Peyer's patch (tissue), 4 donors: Measurements from ENCODE around the gene PCBP1. TPM values are rescaled to one million over a fixed set of nuclear protein-coding genes. Genes with fewer than 3 reads are reported as not detected.
A peak's percentile ranks its signal among the peaks of the same experiment; 100 is the strongest.
"Not testable (repeated sequence)": the region's sequence is repeated elsewhere in the genome, so short reads cannot be mapped to it uniquely, and the experiment has no call there.

ENCODE experiments used
- DNase-seq, 3 donors: peaks; one replicate each; pipeline ENCODE4 v3.0.0-alpha.2; 2017 to 2019
- H3K27ac ChIP-seq, 4 donors: fragments of 200-600 bp; sonication (generic); one replicate each; pipeline ENCODE4 v1.5.1; 2016 to 2019
- H3K27me3 ChIP-seq, 2 donors: fragments of 200-600 bp; sonication (generic); one replicate each; pipeline ENCODE4 v1.5.1; 2019
- H3K36me3 ChIP-seq, 3 donors: fragments of 200-600 bp; sonication (generic); one replicate each; pipeline ENCODE4 v1.5.1; 2016 to 2019
- H3K4me1 ChIP-seq, 4 donors: fragments of 200-600 bp; sonication (generic); one replicate each; pipeline ENCODE4 v1.5.1; 2016 to 2019
- H3K4me3 ChIP-seq, 4 donors: fragments of 200-600 bp; sonication (generic); 1 replicate in 3 of 4; 2 replicates in 1 of 4; pipeline ENCODE4 v1.5.1; 2016 to 2019; ENCODE audit warnings: mild to moderate bottlenecking in 1 of 4
- H3K9me3 ChIP-seq, 4 donors: fragments of 200-600 bp; sonication (generic); one replicate each; pipeline ENCODE4 v1.5.1; 2016 to 2019; ENCODE audit warnings: mild to moderate bottlenecking in 1 of 4
- POLR2A ChIP-seq, 2 donors: fragments of 450-650 bp; IDR thresholded peaks; one replicate each; pipeline ENCODE4 v1.5.1; 2017; ENCODE audit warnings: antibody characterized with exemption in 2 of 2, mild to moderate bottlenecking in 2 of 2, moderate library complexity in 2 of 2
- total RNA-seq, 4 donors: library from RNA; depleted of rRNA; stranded (reverse); fragments of >200 nt; gene quantifications; one replicate each; pipeline ENCODE4 v1.1.0, GENCODE V29; 2016
- TF ChIP-seq, protein P1 (sequence below), 6 experiments: fragments of 450-650 bp in 4 of 6; fragments of 200-600 bp in 2 of 6; sonication (generic) in 1 of 6; IDR thresholded peaks; one replicate each; pipeline ENCODE4 v1.5.1; 2017 to 2019; ENCODE audit warnings: antibody characterized with exemption in 6 of 6, mild to moderate bottlenecking in 3 of 6, moderate library complexity in 1 of 6

PCBP1 gene
- total RNA-seq, 4 donors from 2014 or later = 129 to 152 (median 134) TPM

DNA sequence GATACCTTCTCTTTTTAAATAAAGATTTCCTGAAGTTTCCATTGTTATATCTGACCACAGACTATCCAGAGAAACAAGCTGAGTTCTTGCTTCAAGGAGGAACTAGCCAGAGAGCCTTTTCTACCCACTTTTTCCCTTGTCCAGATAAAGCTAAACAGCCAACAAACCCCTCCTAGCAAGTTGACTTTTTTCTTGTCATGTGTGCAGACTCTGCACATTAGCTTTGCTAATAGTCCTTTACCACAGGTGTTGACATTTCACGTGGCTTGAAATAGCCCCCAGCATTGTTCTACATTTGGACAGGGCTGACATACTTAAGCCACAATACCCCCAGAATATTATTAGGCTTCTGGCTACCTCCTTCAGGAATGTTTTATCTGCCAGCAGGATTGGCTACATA lies 40.7 kb downstream of the PCBP1 start:
- peak in 1 of 3 donors; percentile 5 for DNase-seq
- no peak for TF ChIP-seq POLR2A (IDR thresholded peaks at IDR 0.05)
- TF ChIP-seq, protein P1, sequence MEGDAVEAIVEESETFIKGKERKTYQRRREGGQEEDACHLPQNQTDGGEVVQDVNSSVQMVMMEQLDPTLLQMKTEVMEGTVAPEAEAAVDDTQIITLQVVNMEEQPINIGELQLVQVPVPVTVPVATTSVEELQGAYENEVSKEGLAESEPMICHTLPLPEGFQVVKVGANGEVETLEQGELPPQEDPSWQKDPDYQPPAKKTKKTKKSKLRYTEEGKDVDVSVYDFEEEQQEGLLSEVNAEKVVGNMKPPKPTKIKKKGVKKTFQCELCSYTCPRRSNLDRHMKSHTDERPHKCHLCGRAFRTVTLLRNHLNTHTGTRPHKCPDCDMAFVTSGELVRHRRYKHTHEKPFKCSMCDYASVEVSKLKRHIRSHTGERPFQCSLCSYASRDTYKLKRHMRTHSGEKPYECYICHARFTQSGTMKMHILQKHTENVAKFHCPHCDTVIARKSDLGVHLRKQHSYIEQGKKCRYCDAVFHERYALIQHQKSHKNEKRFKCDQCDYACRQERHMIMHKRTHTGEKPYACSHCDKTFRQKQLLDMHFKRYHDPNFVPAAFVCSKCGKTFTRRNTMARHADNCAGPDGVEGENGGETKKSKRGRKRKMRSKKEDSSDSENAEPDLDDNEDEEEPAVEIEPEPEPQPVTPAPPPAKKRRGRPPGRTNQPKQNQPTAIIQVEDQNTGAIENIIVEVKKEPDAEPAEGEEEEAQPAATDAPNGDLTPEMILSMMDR (IDR thresholded peaks at IDR 0.05) = no peak
- H3K27ac ChIP-seq = no peak overlapping the region
- no peaks in the 10 kb centered on the region for H3K36me3 ChIP-seq
- H3K9me3 ChIP-seq = no peaks in the 10 kb centered on the region
- no peak overlapping the region for H3K4me3 ChIP-seq
- H3K4me1 ChIP-seq = peaks cover 0 to 30% (median 11%) of the 10 kb centered on the region in 4 donors
- no peaks in the 10 kb centered on the region for H3K27me3 ChIP-seq

DNA sequence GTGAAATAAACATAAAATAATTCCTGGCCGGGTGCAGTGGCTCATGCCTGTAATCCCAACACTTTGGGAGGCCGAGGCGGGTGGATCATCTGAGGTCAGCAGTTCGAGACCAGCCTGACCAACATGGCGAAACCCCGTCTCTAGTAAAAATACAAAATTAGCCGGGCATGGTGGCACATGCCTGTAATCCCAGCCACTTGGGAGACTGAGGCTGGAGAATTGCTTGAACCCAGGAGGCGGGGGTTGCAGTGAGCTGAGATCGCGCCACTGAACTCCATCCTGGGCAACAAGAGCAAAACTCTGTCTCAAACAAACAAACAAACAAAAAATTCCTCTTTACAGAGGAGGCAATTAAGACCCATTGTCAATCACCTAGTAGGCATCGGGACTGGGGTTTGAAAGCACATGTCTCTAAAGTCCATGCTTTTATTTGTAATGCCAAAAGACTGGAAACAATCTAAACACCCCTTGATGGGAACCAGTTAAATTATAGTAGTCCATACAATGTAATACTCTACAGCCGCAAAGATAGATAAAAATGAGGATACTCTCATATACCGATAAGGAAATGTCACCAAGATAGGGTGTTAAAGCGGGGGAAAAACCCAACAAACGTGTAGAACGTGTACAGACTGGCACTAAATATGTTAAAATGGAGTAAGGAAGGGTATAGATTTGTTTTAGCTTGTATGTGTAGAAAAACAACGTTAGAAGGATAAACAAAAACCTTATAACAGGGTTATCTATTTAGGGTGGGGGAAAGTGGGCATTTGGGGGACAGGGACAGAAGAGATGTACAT lies 44.3 kb downstream of the PCBP1 start:
- H3K36me3 ChIP-seq, H3K9me3 ChIP-seq, DNase-seq, H3K27me3 ChIP-seq: not testable (repeated sequence)
- peaks cover 0 to 31% (median 10%) of the 10 kb centered on the region in 4 donors for H3K4me1 ChIP-seq
- H3K27ac ChIP-seq = peak overlapping the region; percentile 86 to 90 (median 89)
- peak overlapping the region in 3 of 4 donors; percentile 23 to 39 (median 31) for H3K4me3 ChIP-seq

DNA sequence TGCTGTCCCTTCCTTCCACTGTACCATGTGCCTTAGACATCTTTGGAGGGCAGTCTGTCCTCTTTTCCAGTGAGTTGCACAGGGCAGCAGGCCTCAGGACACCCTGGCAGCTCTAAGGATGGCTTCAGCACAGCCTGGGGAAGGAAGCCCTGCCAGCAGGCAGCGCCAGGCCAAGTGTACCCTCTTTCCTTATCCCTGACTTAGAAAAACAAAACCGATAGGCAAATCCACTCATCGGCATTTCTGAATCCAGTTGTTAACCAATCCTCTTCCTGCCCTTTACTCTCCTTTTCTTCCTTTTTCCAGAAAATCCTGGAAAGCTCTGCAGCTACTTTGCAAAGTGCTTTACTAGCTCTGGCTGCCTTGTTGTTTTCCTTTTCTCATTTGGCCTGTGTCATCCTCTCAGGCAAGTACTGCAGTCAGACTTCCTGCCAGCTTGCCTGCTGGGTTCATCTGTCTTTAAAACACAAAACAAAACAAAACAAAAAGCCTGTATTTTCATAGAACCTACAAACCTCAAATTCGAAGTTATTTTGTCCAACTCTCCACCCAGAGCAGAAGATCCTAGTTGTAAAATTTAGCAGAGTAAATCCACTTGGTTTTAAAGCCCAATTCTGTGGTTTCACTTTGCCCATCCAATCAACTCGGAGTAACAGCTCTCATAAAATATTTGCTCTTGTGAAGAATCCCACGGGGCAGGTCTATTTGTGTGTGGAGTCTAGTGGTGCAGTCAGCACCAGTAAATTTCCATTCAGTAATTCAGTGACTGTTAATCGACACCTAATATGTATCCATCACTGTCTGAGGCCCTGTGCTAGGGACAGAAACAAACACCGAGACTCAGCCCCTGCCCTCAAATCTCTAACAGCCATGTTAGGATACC lies 45.2 kb downstream of the PCBP1 start:
- TF ChIP-seq, protein P1 (IDR thresholded peaks at IDR 0.05) = no peak
- peak in 1 of 2 donors; percentile 12 for TF ChIP-seq POLR2A (IDR thresholded peaks at IDR 0.05)
- Histone ChIP-seq H3K27me3 (no peaks in the 10 kb centered on the region), H3K27ac (peak overlapping the region; percentile 86 to 90 (median 89)), H3K4me3 (peak overlapping the region; percentile 6 to 39 (median 27)), H3K9me3 (no peaks in the 10 kb centered on the region), H3K36me3 (no peaks in the 10 kb centered on the region), H3K4me1 (peaks cover 0 to 35% (median 10%) of the 10 kb centered on the region in 4 donors)
- DNase-seq = peak in 2 of 3 donors; percentile 62 to 77

DNA sequence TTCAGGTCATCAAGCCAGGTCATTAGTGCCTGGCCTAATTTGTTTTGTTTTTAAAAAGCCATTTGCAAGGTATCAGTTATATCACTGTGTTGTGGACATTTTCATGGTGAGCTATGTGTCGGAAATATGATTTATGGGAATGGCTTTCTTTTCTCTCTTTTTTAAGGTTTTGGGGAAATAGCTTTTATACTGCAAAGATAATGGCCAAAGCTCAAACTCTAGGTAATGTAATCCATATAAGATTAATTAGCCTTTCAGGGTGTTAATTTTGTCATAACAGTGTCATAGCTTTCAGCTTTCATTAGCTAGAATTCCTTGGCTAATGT lies 45.8 kb downstream of the PCBP1 start:
- no peak for DNase-seq
- no peaks in the 10 kb centered on the region for H3K9me3 ChIP-seq
- peak overlapping the region; percentile 86 to 90 (median 89) for H3K27ac ChIP-seq
- H3K36me3 ChIP-seq = no peaks in the 10 kb centered on the region
- no peaks in the 10 kb centered on the region for H3K27me3 ChIP-seq
- peak overlapping the region in 2 of 4 donors; percentile 6 to 31 for H3K4me3 ChIP-seq
- TF ChIP-seq, protein P1 (IDR thresholded peaks at IDR 0.05) = no peak
- TF ChIP-seq POLR2A (IDR thresholded peaks at IDR 0.05) = no peak
- peaks cover 0 to 35% (median 10%) of the 10 kb centered on the region in 4 donors for H3K4me1 ChIP-seq

DNA sequence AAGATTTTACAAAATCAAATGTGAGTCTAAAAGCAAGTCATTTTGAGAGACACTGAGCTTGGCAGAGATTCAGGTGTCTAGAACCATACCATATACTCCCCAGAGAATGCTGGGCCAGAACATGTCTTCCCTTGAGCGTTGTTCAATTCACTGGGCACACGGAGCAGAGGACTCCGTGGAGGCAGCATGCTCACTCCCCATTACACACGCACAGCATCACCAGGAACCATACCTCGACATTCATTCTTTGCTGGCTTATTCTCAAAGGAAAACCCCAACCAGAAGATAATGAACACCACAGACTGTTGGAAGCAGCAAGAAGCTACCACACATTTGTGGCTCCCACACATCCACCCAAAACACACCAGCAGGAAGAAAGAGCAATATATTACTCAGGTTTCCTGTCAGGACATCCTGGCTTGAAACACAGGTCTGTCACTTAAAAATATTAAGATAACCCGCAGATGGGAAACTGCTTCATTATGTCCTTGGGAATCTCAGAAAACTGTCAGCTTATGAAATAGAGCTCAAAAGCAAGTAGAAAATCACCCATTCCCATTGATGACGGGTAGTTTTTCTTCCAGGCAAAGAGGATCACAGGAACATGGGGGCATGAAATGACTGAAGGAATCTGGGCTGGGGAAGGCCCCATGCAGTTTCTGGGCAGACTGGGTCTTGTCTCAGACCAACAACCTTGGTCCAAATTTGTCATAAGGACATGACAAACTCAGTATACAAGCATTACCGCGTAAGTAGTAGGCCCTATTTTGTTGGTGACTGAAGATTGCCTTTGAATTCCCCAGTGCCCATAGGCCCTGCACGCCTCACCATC lies 46.4 kb downstream of the PCBP1 start:
- Histone ChIP-seq H3K4me3 (no peak overlapping the region), H3K4me1 (peaks cover 0 to 35% (median 10%) of the 10 kb centered on the region in 4 donors), H3K9me3 (no peaks in the 10 kb centered on the region), H3K27me3 (no peaks in the 10 kb centered on the region), H3K36me3 (no peaks in the 10 kb centered on the region), H3K27ac (peak overlapping the region; percentile 86 to 90 (median 89))
- TF ChIP-seq, protein P1 (IDR thresholded peaks at IDR 0.05) = no peak
- TF ChIP-seq POLR2A (IDR thresholded peaks at IDR 0.05) = no peak
- no peak for DNase-seq

DNA sequence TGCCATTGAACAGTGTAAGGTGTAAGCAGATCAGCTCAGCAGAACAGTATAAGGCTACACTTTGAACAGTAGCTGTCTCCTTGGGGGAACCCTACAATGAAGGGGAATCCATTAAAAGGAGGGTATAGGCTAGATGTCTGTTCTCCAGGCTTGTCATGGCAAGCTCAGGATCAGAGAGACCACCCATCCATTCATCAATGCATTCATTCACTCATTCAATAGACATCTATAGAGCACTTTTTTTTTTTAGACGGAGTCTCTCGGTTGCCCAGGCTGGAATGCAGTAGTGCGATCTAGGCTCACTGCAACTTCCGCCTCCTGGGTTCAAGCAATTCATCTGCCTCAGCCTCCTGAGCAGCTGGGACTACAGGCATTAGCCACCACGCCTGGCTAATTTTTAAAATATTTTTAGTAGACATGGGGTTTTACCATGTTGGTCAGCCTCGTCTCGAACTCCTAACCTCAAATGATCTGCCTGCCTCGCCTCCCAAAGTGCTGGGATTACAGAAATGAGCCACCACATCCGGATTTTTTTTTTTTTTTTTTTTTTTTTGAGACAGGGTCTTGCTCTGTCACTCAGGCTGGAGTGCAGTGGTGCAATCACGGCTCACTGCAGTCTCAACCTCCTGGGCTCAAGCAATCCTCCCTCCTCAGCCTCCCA lies 47.2 kb downstream of the PCBP1 start:
- Histone ChIP-seq H3K4me1 (peaks cover 0 to 35% (median 10%) of the 10 kb centered on the region in 4 donors), H3K27ac (peak overlapping the region; percentile 86 to 90 (median 89))
- H3K27me3 ChIP-seq, H3K4me3 ChIP-seq, DNase-seq, H3K36me3 ChIP-seq, H3K9me3 ChIP-seq: not testable (repeated sequence)
